ENCODE results near the gene WDR27.
"Not testable (repeated sequence)": the region's sequence is repeated elsewhere in the genome, so short reads cannot be mapped to it uniquely, and the experiment has no call there.

Gene WDR27

GRCh38 chr6:169635345-169635744, 66.5 kb downstream of the WDR27 start:
- FAIRE-seq: no peak

- no peak for FAIRE-seq
These were observed 69.0 kb downstream of the WDR27 start for GRCh38 chr6:169632841-169633240.

GRCh38 chr6:169629256-169629655, 72.6 kb downstream of the WDR27 start:
- FAIRE-seq: no peak

GRCh38 chr6:169627736-169628607, 73.9 kb downstream of the WDR27 start:
- no peak for FAIRE-seq

- no peak for FAIRE-seq
These were observed 75.2 kb downstream of the WDR27 start for GRCh38 chr6:169626649-169627048.

- no peak for FAIRE-seq
These were observed 75.7 kb downstream of the WDR27 start for GRCh38 chr6:169626169-169626568.

- no peak for FAIRE-seq
These were observed 76.5 kb downstream of the WDR27 start for GRCh38 chr6:169625376-169625775.

GRCh38 chr6:169624785-169625184, 77.0 kb downstream of the WDR27 start:
- no peak for FAIRE-seq

GRCh38 chr6:169623975-169624374, 77.9 kb downstream of the WDR27 start:
- no peak for FAIRE-seq

- FAIRE-seq: no peak
These were observed 78.5 kb downstream of the WDR27 start for GRCh38 chr6:169623343-169623742.

GRCh38 chr6:169622618-169623017, 79.2 kb downstream of the WDR27 start:
- no peak for FAIRE-seq

GRCh38 chr6:169621311-169621710, 80.5 kb downstream of the WDR27 start:
- no peak for FAIRE-seq

- FAIRE-seq: no peak
These were observed 81.4 kb downstream of the WDR27 start for GRCh38 chr6:169620171-169621130.

- no peak for FAIRE-seq
These were observed 82.2 kb downstream of the WDR27 start for GRCh38 chr6:169619650-169620049.

GRCh38 chr6:169618526-169619490, 83.0 kb downstream of the WDR27 start:
- no peak for FAIRE-seq

GRCh38 chr6:169617562-169617961, 84.3 kb downstream of the WDR27 start:
- FAIRE-seq: no peak

GRCh38 chr6:169608609-169609008, 93.2 kb downstream of the WDR27 start:
- FAIRE-seq: not testable (repeated sequence)

GRCh38 chr6:169604076-169604475, 97.8 kb downstream of the WDR27 start:
- FAIRE-seq: no peak

- not testable (repeated sequence) for FAIRE-seq
These were observed 100.7 kb downstream of the WDR27 start for GRCh38 chr6:169601129-169601528.

GRCh38 chr6:169592558-169592957, 109.3 kb downstream of the WDR27 start:
- FAIRE-seq: no peak

GRCh38 chr6:169591616-169592015, 110.2 kb downstream of the WDR27 start:
- FAIRE-seq: no peak

- no peak for FAIRE-seq
These were observed 111.4 kb downstream of the WDR27 start for GRCh38 chr6:169590376-169590939.
